Heart left ventricle (tissue), 13 donors: Measurements from ENCODE around the gene SLC17A7.

Source experiments
- CTCF ChIP-seq, 12 donors: fragments of 200-600 bp; sonication (generic) in 4 of 12; IDR thresholded peaks; one replicate each; pipeline versions ENCODE4 v1.5.0 to v1.8.0; 2018 to 2022; ENCODE audit warnings: antibody characterized with exemption in 12 of 12, mild to moderate bottlenecking in 5 of 12
- POLR2A ChIP-seq, 2 donors: fragments of 450-650 bp; IDR thresholded peaks; one replicate each; pipeline ENCODE4 v1.6.1; 2017; ENCODE audit warnings: antibody characterized with exemption in 2 of 2, mild to moderate bottlenecking in 2 of 2, moderate library complexity in 2 of 2
- donor health status: ischemic (EF 13 %, LVEDD 7.1; RV severe dilation, severe dysfunction).
- donor health status: DM: no; HTN: yes; CAD: no.
- donor health status: DM: no; HTN: no; CAD: no.
- donor health status: ischemic (EF 25% LVEDD 6.9; RV normal size, moderate dysfunction).
- donor health status: ischemic (EF 25% LVEDD 5.7; RV mildly dilated, moderate dysfunction).
- donor health status: ischemic (EF 35%, LVEDD 5.7; RV mildly dilated, moderate dysfunction).
- donor health status: nonischemic (EF 11% LVEDD 7.7; RV severe dilation, severe dysfunction).
- donor health status: DM: yes; HTN: yes; CAD: no.
- donor health status: PGD.
- donor health status: ischemic (EF 29% LVEDD 5.4; RV normal size, mild dysfunction).
- donor health status: nonischemic (EF 23%, LVEDD 6.1; RV moderate dilation, normal function).

GRCh38 chr19:49417088-49417487 lies 24.2 kb downstream of the SLC17A7 start:
- no peak for TF ChIP-seq POLR2A (IDR thresholded peaks at IDR 0.05)
- no peak for TF ChIP-seq CTCF (IDR thresholded peaks at IDR 0.05)
